Endothelial cell of umbilical vein (primary cell): Measurements from ENCODE around the gene XRCC4.

Experiments used
- CTCF ChIP-seq, 2 donors: IDR thresholded peaks; 1 replicate in 1 of 2; 2 replicates in 1 of 2; pipeline ENCODE4 v1.5.1; 2011; ENCODE audit warnings: low read length in 2 of 2, mild to moderate bottlenecking in 2 of 2, moderate library complexity in 2 of 2, control low read depth in 1 of 2, inconsistent platforms in 1 of 2, low read depth in 1 of 2; ENCODE audit not compliant: insufficient read depth in 1 of 2; ENCODE audit errors: extremely low read depth in 1 of 2
- EZH2 ChIP-seq: IDR thresholded peaks from 2 replicates; pipeline ENCODE4 v1.6.1; 2012; ENCODE audit warnings: borderline replicate concordance, low read depth, mild to moderate bottlenecking, moderate library complexity, low read length, inconsistent platforms; ENCODE audit not compliant: severe bottlenecking
- FOS ChIP-seq: IDR thresholded peaks from 2 replicates; pipeline ENCODE4 v1.6.1; 2011; ENCODE audit warnings: mild to moderate bottlenecking, low read length, moderate library complexity, borderline replicate concordance; ENCODE audit not compliant: insufficient read depth
- GATA2 ChIP-seq: IDR thresholded peaks from 2 replicates; pipeline ENCODE4 v1.7.0; 2011; ENCODE audit warnings: low read depth, mild to moderate bottlenecking, moderate library complexity, mixed read lengths, low read length; ENCODE audit not compliant: insufficient read length, insufficient read depth
- JUN ChIP-seq: IDR thresholded peaks from 2 replicates; pipeline ENCODE4 v1.6.1; 2011; ENCODE audit warnings: borderline replicate concordance, low read depth; ENCODE audit not compliant: insufficient read length, insufficient read depth
- MYC ChIP-seq: IDR thresholded peaks from one replicate; pipeline ENCODE4 v1.6.1; 2011; ENCODE audit warnings: mild to moderate bottlenecking, low read depth, low read length
- POLR2A ChIP-seq: IDR thresholded peaks from 2 replicates; pipeline ENCODE4 v1.6.1; 2012; ENCODE audit warnings: low read depth, mild to moderate bottlenecking, control low read depth, low read length
- POLR2AphosphoS5 ChIP-seq: IDR thresholded peaks from 2 replicates; pipeline ENCODE4 v1.6.1; 2012; ENCODE audit warnings: low read depth, mild to moderate bottlenecking, control low read depth, low read length, moderate library complexity; ENCODE audit not compliant: insufficient read depth
- TF ChIP-seq, protein P1 (sequence below): IDR thresholded peaks from 2 replicates; pipeline ENCODE4 v1.6.1; 2011; ENCODE audit not compliant: insufficient read depth, insufficient read length

- no peak for TF ChIP-seq CTCF (IDR thresholded peaks at IDR 0.05; ENCODE audit: extremely low read depth in 1 of 2, insufficient read depth in 1 of 2, low read depth in 1 of 2, low read length in 2 of 2)
- TF ChIP-seq MYC: no peak
- no peak for TF ChIP-seq EZH2
- no peak for TF ChIP-seq POLR2A
- no peak for TF ChIP-seq FOS
- no peak for TF ChIP-seq POLR2AphosphoS5
- TF ChIP-seq JUN: no peak
- TF ChIP-seq, protein P1, sequence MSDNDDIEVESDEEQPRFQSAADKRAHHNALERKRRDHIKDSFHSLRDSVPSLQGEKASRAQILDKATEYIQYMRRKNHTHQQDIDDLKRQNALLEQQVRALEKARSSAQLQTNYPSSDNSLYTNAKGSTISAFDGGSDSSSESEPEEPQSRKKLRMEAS: no peak
- no peak for TF ChIP-seq GATA2
Observed at GRCh38 chr5:83036991-83037575, 40.3 kb upstream of the XRCC4 start.
